ENCODE data around the gene C2CD4D. TPM values are rescaled to one million over a fixed set of nuclear protein-coding genes. Genes with fewer than 3 reads are reported as not detected.

C2CD4D gene
- total RNA-seq, 1 donor from 2014 or later = not detected

DNA sequence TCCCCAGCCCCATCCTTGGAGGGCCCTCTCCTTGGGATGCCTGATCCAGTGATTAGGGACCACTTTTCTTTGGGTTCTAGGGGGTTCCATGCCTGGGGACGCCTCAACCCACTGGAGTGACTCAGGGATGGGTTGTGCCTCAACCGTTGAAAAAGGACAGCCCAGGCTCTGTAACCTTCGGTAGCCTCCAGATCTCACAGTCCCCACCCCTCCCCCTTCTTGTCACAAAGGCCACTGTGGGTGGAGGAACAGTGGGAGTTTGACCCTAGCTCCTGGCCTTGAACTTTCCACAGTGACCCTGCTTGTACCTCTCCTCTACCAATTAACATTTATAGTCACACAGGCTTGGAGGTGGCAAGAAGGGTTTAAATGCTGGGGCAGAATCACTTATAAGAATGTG lies 5.4 kb downstream of the C2CD4D start:
- Histone ChIP-seq H3K4me3 (ENCODE audit: low read depth, low read length) (no peak overlapping the region), H3K27me3 (ENCODE audit: control insufficient read depth, insufficient read depth, low read length) (no peaks in the 10 kb centered on the region), H3K36me3 (ENCODE audit: control insufficient read depth, insufficient read depth, low read length) (no peaks in the 10 kb centered on the region)
- FAIRE-seq (no peak), DNase-seq (ENCODE audit: low read depth) (no peak)
- TF ChIP-seq, protein P1, sequence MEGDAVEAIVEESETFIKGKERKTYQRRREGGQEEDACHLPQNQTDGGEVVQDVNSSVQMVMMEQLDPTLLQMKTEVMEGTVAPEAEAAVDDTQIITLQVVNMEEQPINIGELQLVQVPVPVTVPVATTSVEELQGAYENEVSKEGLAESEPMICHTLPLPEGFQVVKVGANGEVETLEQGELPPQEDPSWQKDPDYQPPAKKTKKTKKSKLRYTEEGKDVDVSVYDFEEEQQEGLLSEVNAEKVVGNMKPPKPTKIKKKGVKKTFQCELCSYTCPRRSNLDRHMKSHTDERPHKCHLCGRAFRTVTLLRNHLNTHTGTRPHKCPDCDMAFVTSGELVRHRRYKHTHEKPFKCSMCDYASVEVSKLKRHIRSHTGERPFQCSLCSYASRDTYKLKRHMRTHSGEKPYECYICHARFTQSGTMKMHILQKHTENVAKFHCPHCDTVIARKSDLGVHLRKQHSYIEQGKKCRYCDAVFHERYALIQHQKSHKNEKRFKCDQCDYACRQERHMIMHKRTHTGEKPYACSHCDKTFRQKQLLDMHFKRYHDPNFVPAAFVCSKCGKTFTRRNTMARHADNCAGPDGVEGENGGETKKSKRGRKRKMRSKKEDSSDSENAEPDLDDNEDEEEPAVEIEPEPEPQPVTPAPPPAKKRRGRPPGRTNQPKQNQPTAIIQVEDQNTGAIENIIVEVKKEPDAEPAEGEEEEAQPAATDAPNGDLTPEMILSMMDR (IDR thresholded peaks at IDR 0.05; ENCODE audit: insufficient read depth, low read length, severe bottlenecking) = no peak

DNA sequence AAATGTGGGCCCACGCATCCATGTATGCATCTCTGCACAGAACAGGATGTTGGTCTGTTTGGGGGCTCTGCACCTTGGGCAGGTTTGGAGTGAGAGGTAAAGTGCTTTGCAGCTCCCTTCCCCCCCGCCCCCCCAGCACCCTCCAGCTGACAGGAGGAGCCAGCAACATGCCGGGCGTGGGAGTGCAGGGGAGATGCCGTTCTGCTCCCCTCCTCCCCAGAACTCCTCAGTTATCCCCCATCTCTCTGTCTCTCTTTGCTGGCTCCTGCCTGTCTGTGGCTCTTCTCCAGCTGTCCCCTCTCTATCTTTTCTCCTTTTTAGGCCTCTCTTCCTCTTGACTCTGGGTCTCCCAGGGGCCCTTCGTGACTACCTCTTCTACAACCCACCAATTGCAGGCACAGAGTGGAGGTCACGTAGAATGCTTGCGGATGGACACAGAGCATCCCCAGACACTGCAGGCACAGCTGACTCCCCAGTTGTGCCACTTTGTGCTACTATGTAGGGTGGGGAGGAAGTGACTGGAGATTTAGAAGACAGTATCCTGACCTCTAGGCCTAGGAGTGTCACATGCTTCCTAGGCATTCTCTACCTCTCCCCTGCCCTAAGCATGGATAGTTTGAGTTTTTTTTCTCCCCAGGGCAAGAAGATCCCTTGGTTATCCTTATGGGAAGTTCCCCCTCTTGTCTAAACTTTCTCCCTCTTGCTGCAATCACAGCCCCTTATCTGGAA lies 6.3 kb downstream of the C2CD4D start:
- no peak for DNase-seq (ENCODE audit: low read depth)
- TF ChIP-seq, protein P1 (IDR thresholded peaks at IDR 0.05; ENCODE audit: insufficient read depth, low read length, severe bottlenecking) = no peak
- FAIRE-seq = peak; percentile 43

DNA sequence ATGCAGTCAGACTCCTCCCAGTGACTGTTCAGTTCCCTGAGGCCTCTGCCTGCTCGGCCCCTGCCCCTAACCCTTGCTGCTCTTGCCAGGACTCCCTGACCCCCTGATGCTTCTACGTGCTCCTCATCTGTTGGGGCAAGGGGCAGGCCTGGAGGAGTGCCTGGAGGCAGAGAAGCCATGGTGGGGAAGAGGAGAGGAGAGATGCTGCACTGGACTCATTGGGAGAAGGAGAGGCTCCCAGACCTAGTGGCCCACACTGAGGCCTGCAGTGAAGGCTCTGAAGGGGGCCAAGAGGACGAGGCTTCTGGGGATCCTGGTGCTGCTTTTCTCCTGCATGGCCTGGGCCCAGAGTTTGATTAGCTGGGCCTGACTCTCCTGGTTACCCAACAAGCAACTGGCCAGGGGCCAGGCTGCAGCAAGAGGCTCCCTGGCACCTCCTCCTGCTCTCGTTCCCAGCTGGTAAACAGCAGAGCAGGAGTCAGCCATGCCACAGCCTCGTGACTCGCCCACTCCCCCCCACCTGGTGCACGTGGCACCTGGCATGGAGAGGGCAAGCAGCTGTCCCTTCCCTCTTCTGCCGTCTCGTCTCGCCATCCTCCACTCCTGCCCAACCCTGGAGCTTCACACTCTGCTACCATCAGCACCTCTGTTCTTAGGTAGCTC lies 7.2 kb downstream of the C2CD4D start:
- FAIRE-seq = no peak
- no peaks in the 10 kb centered on the region for H3K27me3 ChIP-seq (ENCODE audit: control insufficient read depth, insufficient read depth, low read length)
- DNase-seq (ENCODE audit: low read depth) = peak; percentile 58
- TF ChIP-seq, protein P1 (IDR thresholded peaks at IDR 0.05; ENCODE audit: insufficient read depth, low read length, severe bottlenecking) = no peak
- no peak overlapping the region for H3K4me3 ChIP-seq (ENCODE audit: low read depth, low read length)
- no peaks in the 10 kb centered on the region for H3K36me3 ChIP-seq (ENCODE audit: control insufficient read depth, insufficient read depth, low read length)

More for the DNA sequence above, 6.3 kb downstream of the C2CD4D start:
- no peaks in the 10 kb centered on the region for H3K27me3 ChIP-seq (ENCODE audit: control insufficient read depth, insufficient read depth, low read length)
- H3K36me3 ChIP-seq (ENCODE audit: control insufficient read depth, insufficient read depth, low read length) = no peaks in the 10 kb centered on the region
- no peak overlapping the region for H3K4me3 ChIP-seq (ENCODE audit: low read depth, low read length)

DNA sequence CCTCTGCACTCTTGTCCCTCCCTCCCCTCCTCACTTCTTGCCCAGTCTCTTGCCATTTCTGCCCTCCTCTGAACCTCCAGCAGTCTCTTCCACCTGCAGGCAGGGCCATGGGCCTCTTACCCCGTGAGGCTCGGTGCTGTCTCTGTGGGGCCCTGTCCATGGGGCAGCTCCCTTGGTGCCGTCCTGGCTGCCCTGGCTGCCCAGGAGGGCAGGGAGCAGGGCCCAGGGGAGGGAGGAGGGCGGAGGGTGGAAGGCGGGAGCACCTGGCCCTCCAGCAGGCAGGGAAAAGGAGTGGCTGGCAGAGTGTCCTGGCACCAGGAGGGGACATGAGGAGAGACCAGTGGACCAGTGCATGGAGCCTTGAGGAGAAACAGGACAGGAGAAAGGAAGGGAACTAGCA lies 8.0 kb downstream of the C2CD4D start, which contains the start of gene RORC:
Gene RORC (minus strand): TSS at position 198 of the 400 bp plus-strand sequence. CDS start 38 bp downstream, at position 160.
- FAIRE-seq = no peak
- Histone ChIP-seq H3K36me3 (ENCODE audit: control insufficient read depth, insufficient read depth, low read length) (no peaks in the 10 kb centered on the region), H3K27me3 (ENCODE audit: control insufficient read depth, insufficient read depth, low read length) (no peaks in the 10 kb centered on the region), H3K4me3 (ENCODE audit: low read depth, low read length) (peak within 1 kb of the TSS; percentile 8)
- DNase-seq (ENCODE audit: low read depth) = no peak
- TF ChIP-seq, protein P1 (IDR thresholded peaks at IDR 0.05; ENCODE audit: insufficient read depth, low read length, severe bottlenecking) = no peak

DNA sequence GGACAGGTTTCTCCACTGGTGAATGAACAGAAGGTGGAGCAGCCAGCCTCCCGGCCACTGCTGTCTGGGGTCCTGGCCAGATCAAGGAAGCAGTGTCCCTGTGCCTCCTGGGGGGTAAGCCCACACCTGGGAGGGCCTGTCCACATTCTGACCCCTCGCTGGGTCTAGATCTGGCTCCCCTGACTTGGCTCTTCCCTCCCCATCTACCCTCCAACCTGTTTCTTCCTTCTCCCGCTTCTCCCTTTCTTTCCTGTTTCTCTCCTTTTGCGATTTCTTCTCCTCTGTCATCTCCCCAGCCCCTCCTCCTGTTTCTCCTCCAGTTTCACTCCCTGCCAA lies 8.4 kb downstream of the C2CD4D start:
- DNase-seq (ENCODE audit: low read depth) (no peak), FAIRE-seq (no peak)
- TF ChIP-seq, protein P1 (IDR thresholded peaks at IDR 0.05; ENCODE audit: insufficient read depth, low read length, severe bottlenecking) = no peak
- H3K27me3 ChIP-seq (ENCODE audit: control insufficient read depth, insufficient read depth, low read length) = no peaks in the 10 kb centered on the region
- H3K36me3 ChIP-seq (ENCODE audit: control insufficient read depth, insufficient read depth, low read length) = no peaks in the 10 kb centered on the region
- H3K4me3 ChIP-seq (ENCODE audit: low read depth, low read length) = peak overlapping the region; percentile 8

Measured in bronchial epithelial cell (primary cell).